ENCODE data around the gene TRDMT1.

GRCh38 chr10:17147884-17148489 lies 53.5 kb downstream of the TRDMT1 start:
- TF ChIP-seq CTCF (conservative IDR thresholded peaks at IDR 0.05) (no peak), EZH2 (IDR thresholded peaks at IDR 0.05; ENCODE audit: low read depth) (no peak)
